ENCODE measurements around the gene BHLHE41. TPM values are rescaled to one million over a fixed set of nuclear protein-coding genes. Genes with fewer than 3 reads are reported as not detected.

The BHLHE41 gene
- total RNA-seq, 1 donor from 2014 or later = 34.5 TPM

DNA sequence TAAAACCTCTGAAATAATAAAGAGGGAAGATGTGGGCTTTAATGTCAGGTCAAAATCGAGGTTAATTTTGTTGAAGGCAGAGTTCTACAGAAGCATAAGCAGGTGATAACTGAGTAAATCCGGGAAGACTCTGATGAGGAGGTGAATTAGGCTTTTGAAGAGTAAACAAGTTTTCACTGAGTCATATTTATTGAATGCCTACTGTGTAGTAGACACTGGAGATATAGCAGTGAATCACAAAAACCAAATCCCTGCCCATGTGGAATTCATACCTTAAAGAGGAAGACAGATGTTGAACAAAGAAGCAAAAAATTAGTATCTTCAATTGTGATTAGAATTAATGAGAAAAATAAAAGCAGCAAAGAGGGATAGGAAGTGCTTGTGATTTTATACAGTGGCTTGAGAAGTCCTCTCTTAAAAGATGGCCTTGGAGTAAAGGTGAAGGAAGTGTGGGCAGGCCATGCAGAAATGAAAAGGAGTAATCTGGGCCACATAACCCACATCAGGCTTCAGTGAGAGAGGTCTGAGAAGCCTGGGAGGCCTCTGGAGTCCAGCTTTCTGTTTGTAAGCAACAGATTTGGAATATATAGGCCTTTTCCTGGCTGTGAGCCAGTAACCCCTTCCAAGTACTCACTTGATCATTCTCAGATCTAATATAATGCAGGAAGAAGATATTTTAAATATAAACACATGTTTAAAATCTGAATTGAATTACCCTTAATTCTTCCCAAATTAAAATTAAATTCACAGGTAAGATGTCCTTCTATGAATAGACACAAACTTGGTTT is 46.7 kb downstream of the BHLHE41 start:
- Mint-ChIP-seq H3K9me3 (peaks cover 11% of the 10 kb centered on the region), H3K4me3 (no peak overlapping the region), H3K27ac (no peak overlapping the region), H3K36me3 (ENCODE audit: low read depth) (peaks cover 7% of the 10 kb centered on the region), H3K4me1 (no peaks in the 10 kb centered on the region), H3K27me3 (no peaks in the 10 kb centered on the region)
- intact Hi-C loops (cut with micrococcal nuclease) = no loop called here
- ChIA-PET CTCF (interaction anchor here (0.9 kb wide), 1 partner anchor 19 kb away, joined by 3 read pairs; no protein-coding TSS in a partner anchor), POLR2A (no interaction called here)
- ATAC-seq (ENCODE audit: low read depth) (no peak), DNase-seq (no peak)
- no peak for TF ChIP-seq CTCF (IDR thresholded peaks at IDR 0.05)

Other genes starting within 250 kb of the BHLHE41 start
- gene RASSF8, start 166.4 kb downstream of the BHLHE41 start, total RNA-seq = 0.58 and 0.59 TPM in 2 replicates
- 3.0 and 4.6 TPM in 2 replicates for gene SSPN, start 70.5 kb upstream of the BHLHE41 start, total RNA-seq